ENCODE results near the gene NFKB1.

GRCh38 chr4:102469806-102470205, 31.4 kb upstream of the NFKB1 start:
- TF ChIP-seq, protein P1, sequence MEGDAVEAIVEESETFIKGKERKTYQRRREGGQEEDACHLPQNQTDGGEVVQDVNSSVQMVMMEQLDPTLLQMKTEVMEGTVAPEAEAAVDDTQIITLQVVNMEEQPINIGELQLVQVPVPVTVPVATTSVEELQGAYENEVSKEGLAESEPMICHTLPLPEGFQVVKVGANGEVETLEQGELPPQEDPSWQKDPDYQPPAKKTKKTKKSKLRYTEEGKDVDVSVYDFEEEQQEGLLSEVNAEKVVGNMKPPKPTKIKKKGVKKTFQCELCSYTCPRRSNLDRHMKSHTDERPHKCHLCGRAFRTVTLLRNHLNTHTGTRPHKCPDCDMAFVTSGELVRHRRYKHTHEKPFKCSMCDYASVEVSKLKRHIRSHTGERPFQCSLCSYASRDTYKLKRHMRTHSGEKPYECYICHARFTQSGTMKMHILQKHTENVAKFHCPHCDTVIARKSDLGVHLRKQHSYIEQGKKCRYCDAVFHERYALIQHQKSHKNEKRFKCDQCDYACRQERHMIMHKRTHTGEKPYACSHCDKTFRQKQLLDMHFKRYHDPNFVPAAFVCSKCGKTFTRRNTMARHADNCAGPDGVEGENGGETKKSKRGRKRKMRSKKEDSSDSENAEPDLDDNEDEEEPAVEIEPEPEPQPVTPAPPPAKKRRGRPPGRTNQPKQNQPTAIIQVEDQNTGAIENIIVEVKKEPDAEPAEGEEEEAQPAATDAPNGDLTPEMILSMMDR (optimal IDR thresholded peaks at IDR 0.05 in 1 of 3, IDR thresholded peaks at IDR 0.05 in 1 of 3, conservative IDR thresholded peaks at IDR 0.05 in 1 of 3; ENCODE audit: extremely low read depth in 1 of 3, insufficient read depth in 2 of 3, low read length in 3 of 3): no peak
- TF ChIP-seq EZH2 (IDR thresholded peaks at IDR 0.05; ENCODE audit: low read length): no peak

Data from keratinocyte (primary cell).